KMS-11 (cell line): ENCODE measurements around the gene TRIM66.

Experiments
- H2AFZ ChIP-seq: fragments of 200-600 bp; sonication (generic); 2 replicates; pipeline ENCODE4 v1.6.1; 2016; ENCODE audit warnings: antibody characterized with exemption, mixed run types, low read depth
- H3K27ac ChIP-seq: fragments of 200-600 bp; sonication (generic); 2 replicates; pipeline ENCODE4 v1.6.1; 2016; ENCODE audit warnings: mild to moderate bottlenecking, mixed run types
- H3K27me3 ChIP-seq: fragments of 200-600 bp; sonication (generic); 2 replicates; pipeline ENCODE4 v1.6.1; 2017; ENCODE audit warnings: mild to moderate bottlenecking, low read depth, mixed run types, moderate library complexity; ENCODE audit not compliant: insufficient read depth
- H3K36me3 ChIP-seq: fragments of 200-600 bp; sonication (generic); 2 replicates; pipeline ENCODE4 v1.6.1; 2017; ENCODE audit warnings: mild to moderate bottlenecking, mixed run types; ENCODE audit not compliant: insufficient read depth
- H3K4me1 ChIP-seq: fragments of 200-600 bp; sonication (generic); 2 replicates; pipeline ENCODE4 v1.6.1; 2016; ENCODE audit warnings: mild to moderate bottlenecking, low read depth, mixed run types; ENCODE audit not compliant: poor library complexity, severe bottlenecking
- H3K4me2 ChIP-seq: fragments of 200-600 bp; sonication (generic); 2 replicates; pipeline ENCODE4 v1.7.0; 2016; ENCODE audit warnings: mild to moderate bottlenecking, mixed run types
- H3K4me3 ChIP-seq: fragments of 200-600 bp; sonication (generic); IDR thresholded peaks from 2 replicates; pipeline ENCODE4 v1.6.1; 2017; ENCODE audit warnings: low read depth, low read length, mixed read lengths; ENCODE audit not compliant: insufficient read depth
- H3K79me2 ChIP-seq: fragments of 200-600 bp; sonication (generic); 2 replicates; pipeline ENCODE4 v1.6.1; 2016; ENCODE audit warnings: low read depth, mixed run types; ENCODE audit not compliant: insufficient read depth
- H3K9ac ChIP-seq: fragments of 200-600 bp; sonication (generic); 2 replicates; pipeline ENCODE4 v1.6.1; 2016; ENCODE audit warnings: mild to moderate bottlenecking, mixed run types
- H4K20me1 ChIP-seq: fragments of 200-600 bp; sonication (generic); 2 replicates; pipeline ENCODE4 v1.6.1; 2016; ENCODE audit warnings: mild to moderate bottlenecking, mixed run types; ENCODE audit not compliant: insufficient read depth
- CTCF ChIP-seq: fragments of 200-600 bp; sonication (generic); conservative IDR thresholded peaks from 2 replicates; pipeline ENCODE4 v1.6.1; 2017; ENCODE audit warnings: low read depth, mild to moderate bottlenecking, antibody characterized with exemption, low read length, moderate library complexity, mixed read lengths

The TRIM66 gene

GRCh38 chr11:8711895-8712442, 29.5 kb upstream of the TRIM66 start:
- TF ChIP-seq CTCF: no peak
- Histone ChIP-seq H3K27me3 (no peaks in the 10 kb centered on the region), H3K4me2 (no peak overlapping the region), H3K36me3 (no peaks in the 10 kb centered on the region), H3K4me1 (no peaks in the 10 kb centered on the region), H3K4me3 (no peak overlapping the region), H2AFZ (no peak overlapping the region), H3K9ac (no peak overlapping the region), H3K27ac (no peak overlapping the region), H3K79me2 (no peaks in the 10 kb centered on the region), H4K20me1 (no peaks in the 10 kb centered on the region)

DNA sequence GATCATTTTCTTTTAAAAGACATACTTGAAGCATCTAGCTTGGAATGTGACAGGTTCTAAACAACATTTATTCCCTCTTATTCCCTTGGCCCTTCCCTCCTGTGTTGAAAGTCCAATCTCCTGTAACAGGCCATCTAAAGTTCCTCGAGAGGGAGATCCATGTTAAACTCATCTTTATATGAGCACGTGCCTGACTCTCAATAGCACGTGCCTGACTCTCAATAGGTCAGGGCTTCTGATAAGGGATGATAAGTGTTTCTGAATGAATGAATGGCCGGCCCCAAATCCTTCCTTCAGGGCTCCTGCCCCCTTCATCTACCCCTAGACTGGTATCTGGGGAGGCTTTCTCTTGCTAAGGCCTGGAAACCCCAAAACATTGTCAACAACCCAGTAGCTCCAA, 27.3 kb upstream of the TRIM66 start:
- H3K4me2 ChIP-seq: no peak overlapping the region
- H3K79me2 ChIP-seq: no peaks in the 10 kb centered on the region
- H4K20me1 ChIP-seq: no peaks in the 10 kb centered on the region
- no peaks in the 10 kb centered on the region for H3K4me1 ChIP-seq
- no peak overlapping the region for H3K4me3 ChIP-seq
- no peak overlapping the region for H2AFZ ChIP-seq
- H3K27me3 ChIP-seq: no peaks in the 10 kb centered on the region
- H3K9ac ChIP-seq: no peak overlapping the region
- H3K36me3 ChIP-seq: no peaks in the 10 kb centered on the region
- no peak overlapping the region for H3K27ac ChIP-seq
- TF ChIP-seq CTCF: no peak

DNA sequence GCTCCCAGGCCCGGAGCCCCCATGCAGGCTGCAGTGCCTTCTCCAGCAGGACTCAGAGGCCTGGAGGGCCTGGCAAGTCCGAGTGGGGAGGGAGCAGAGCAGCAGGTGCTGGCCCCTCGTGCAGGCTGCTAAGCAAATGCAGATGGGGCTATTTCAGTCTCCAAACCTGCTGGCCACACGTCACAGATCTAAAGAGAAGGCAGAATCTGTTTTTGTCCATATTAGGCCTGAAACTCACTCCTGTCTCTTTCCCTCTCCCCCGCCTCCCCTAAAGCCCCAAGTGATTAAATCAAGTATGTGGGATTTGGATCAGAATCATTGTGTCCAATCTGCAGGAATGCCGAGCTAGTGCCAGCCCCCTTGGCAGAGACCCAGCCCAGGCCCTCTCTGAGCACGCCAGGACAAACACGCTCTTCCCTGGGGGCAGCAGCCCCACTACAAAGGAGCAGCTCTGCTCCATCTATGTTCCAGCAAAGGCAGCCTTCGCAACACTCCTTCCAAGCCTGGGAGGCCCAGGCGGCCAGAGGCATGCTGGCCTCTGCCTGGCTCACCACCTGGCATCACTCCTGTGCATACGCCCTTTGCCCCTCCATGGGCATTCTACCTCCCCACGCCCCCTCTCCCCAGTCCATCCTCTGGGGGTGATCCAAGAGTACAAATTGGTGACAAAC, 26.7 kb upstream of the TRIM66 start:
- no peaks in the 10 kb centered on the region for H3K79me2 ChIP-seq
- H3K27ac ChIP-seq: no peak overlapping the region
- no peak overlapping the region for H2AFZ ChIP-seq
- no peak for TF ChIP-seq CTCF
- no peaks in the 10 kb centered on the region for H3K36me3 ChIP-seq
- no peak overlapping the region for H3K9ac ChIP-seq
- no peak overlapping the region for H3K4me3 ChIP-seq
- H3K27me3 ChIP-seq: no peaks in the 10 kb centered on the region
- H3K4me2 ChIP-seq: no peak overlapping the region
- H3K4me1 ChIP-seq: no peaks in the 10 kb centered on the region
- no peaks in the 10 kb centered on the region for H4K20me1 ChIP-seq

DNA sequence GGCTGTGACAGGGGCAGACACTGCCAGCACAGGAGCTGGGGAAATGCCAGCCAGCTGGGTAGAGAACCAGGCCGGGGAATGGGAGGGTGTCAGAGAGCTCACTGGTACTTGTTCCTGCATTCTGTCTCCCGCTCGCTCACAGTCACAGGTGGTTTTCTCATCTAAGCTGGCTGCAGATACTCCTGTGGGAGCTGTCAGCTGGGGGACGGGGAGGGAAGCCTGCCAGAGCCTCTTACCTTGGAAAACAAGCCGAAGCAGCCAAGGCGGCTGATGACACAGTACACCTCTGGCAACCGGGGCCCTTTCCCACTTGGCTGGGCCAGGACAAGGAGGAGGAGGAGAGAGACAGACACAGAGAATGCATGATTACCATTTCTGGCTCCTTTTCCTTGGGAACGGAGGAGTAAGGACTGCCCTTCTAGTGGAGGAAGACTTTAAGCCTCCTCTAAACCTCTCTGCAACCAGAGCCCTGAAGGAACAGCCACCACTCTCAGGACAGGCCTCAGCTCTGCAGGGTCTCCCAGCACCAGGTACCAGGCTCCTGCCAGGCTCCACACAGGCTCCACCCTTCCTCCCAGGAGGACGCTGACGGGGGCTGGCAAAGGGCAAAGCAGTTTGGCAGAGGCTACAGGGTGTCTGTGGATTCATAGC, 25.2 kb upstream of the TRIM66 start:
- Histone ChIP-seq H3K79me2 (no peaks in the 10 kb centered on the region), H4K20me1 (no peaks in the 10 kb centered on the region), H3K36me3 (no peaks in the 10 kb centered on the region), H3K4me2 (no peak overlapping the region), H3K4me3 (no peak overlapping the region), H3K27me3 (no peaks in the 10 kb centered on the region), H2AFZ (no peak overlapping the region), H3K27ac (no peak overlapping the region), H3K4me1 (no peaks in the 10 kb centered on the region), H3K9ac (no peak overlapping the region)
- TF ChIP-seq CTCF: no peak
